ENCODE results near the gene DOK7. TPM values are rescaled to one million over a fixed set of nuclear protein-coding genes. Genes with fewer than 3 reads are reported as not detected.

The DOK7 gene
- total and polyA plus RNA-seq, 2 donors (not counting 3 experiments of a cell fraction or from before 2014, with no cell fraction given), result not detected

DNA sequence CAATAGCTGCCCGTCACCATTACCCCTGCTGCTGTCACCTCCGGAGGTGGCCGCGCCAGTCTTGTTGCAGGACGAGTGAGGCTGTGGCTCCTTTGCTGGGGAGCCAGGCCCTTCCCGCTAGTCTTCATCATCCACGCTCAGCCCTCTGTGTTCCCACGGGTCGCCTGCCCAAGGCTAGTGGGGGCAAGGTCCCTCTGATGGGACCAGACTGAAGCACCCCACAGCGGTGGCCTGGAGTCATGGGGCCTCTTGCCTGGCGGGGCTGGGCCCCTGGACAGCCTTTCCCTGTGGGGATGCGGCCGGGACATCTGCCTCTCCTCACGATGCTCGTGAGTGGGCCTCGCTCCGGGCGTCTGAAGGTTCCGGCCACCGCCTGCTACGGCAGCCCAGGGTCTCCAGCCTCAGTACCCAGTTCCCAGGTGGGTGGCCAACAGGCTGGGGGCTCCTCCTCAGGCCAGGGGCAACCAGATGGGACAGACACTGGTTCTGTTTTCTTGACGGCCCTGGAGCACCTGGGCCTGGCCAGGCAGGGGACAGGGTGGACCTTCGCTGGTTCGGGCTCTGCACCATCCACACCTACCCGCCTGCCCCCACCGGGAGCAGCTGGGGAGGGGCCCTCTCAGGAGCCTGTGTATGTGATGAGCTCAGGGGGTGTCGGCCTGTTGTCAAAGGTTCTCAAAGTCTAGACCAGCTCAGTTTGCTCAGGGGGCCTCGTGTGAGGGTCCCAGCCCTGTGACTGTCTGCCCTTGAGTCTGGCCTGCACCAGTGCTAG is 32.3 kb downstream of the DOK7 start:
- Histone ChIP-seq H3K9me1 (replicated peaks; ENCODE audit: control insufficient read depth, extremely low read depth, insufficient read depth, low read length) (no peaks in the 10 kb centered on the region), H3K4me1 (ENCODE audit: control insufficient read depth, extremely low read depth, insufficient read depth, low read length) (no peaks in the 10 kb centered on the region), H3K9ac (replicated peaks; ENCODE audit: extremely low read depth, insufficient read depth, low read length) (no peak overlapping the region), H4K20me1 (replicated peaks; ENCODE audit: control insufficient read depth, extremely low read depth, insufficient read depth, low read length) (no peaks in the 10 kb centered on the region), H3K79me2 (ENCODE audit: control insufficient read depth, insufficient read depth, low read length) (no peaks in the 10 kb centered on the region), H3K4me3 (replicated peaks in 1 of 3; ENCODE audit: insufficient read depth in 1 of 3, low read depth in 1 of 3, low read length in 3 of 3) (no peak overlapping the region), H3K27me3 (ENCODE audit: control insufficient read depth in 2 of 2, insufficient read depth in 2 of 2, low read length in 2 of 2) (peaks cover 2 to 7% of the 10 kb centered on the region in 2 experiments), H3K36me3 (ENCODE audit: control insufficient read depth in 2 of 2, extremely low read depth in 1 of 2, insufficient read depth in 2 of 2, low read length in 2 of 2) (no peaks in the 10 kb centered on the region), H3K27ac (ENCODE audit: insufficient read depth, low read depth, low read length) (no peak overlapping the region), H3K9me3 (replicated peaks; ENCODE audit: control insufficient read depth, insufficient read depth, low read length) (no peaks in the 10 kb centered on the region), H3K4me2 (ENCODE audit: insufficient read depth, low read length) (no peak overlapping the region), H2AFZ (ENCODE audit: low read depth, low read length) (no peak overlapping the region)
- intact Hi-C loops (cut with micrococcal nuclease) (no loop called here), dilution Hi-C loops (cut with MboI; ENCODE audit: extremely low pct_ligation_motif_present, low sequenced_read_pairs) (no loop called here)
- no peak for TF ChIP-seq MYC (IDR thresholded peaks at IDR 0.05; ENCODE audit: low read depth, low read length)
- no peak for TF ChIP-seq FOS (IDR thresholded peaks at IDR 0.05; ENCODE audit: borderline replicate concordance, insufficient read depth, low read length)
- TF ChIP-seq, protein P1, sequence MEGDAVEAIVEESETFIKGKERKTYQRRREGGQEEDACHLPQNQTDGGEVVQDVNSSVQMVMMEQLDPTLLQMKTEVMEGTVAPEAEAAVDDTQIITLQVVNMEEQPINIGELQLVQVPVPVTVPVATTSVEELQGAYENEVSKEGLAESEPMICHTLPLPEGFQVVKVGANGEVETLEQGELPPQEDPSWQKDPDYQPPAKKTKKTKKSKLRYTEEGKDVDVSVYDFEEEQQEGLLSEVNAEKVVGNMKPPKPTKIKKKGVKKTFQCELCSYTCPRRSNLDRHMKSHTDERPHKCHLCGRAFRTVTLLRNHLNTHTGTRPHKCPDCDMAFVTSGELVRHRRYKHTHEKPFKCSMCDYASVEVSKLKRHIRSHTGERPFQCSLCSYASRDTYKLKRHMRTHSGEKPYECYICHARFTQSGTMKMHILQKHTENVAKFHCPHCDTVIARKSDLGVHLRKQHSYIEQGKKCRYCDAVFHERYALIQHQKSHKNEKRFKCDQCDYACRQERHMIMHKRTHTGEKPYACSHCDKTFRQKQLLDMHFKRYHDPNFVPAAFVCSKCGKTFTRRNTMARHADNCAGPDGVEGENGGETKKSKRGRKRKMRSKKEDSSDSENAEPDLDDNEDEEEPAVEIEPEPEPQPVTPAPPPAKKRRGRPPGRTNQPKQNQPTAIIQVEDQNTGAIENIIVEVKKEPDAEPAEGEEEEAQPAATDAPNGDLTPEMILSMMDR (IDR thresholded peaks at IDR 0.05; ENCODE audit: extremely low read depth in 1 of 2, insufficient read depth in 1 of 2, low read depth in 1 of 2, low read length in 2 of 2), result no peak
- TF ChIP-seq, protein P2, sequence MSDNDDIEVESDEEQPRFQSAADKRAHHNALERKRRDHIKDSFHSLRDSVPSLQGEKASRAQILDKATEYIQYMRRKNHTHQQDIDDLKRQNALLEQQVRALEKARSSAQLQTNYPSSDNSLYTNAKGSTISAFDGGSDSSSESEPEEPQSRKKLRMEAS (IDR thresholded peaks at IDR 0.05; ENCODE audit: insufficient read depth, insufficient read length), result no peak
- no peak for TF ChIP-seq GATA2 (IDR thresholded peaks at IDR 0.05; ENCODE audit: insufficient read depth, insufficient read length, low read depth, low read length)
- TF ChIP-seq JUN (IDR thresholded peaks at IDR 0.05; ENCODE audit: borderline replicate concordance, insufficient read depth, insufficient read length, low read depth), result no peak
- no peak for TF ChIP-seq POLR2AphosphoS5 (IDR thresholded peaks at IDR 0.05; ENCODE audit: insufficient read depth, low read depth, low read length)
- no peak for TF ChIP-seq EZH2 (IDR thresholded peaks at IDR 0.05; ENCODE audit: borderline replicate concordance, low read depth, low read length, severe bottlenecking)
- no peak for TF ChIP-seq POLR2A (IDR thresholded peaks at IDR 0.05; ENCODE audit: low read depth, low read length)
- DNase-seq (ENCODE audit: low read depth, low spot score) (no peak), FAIRE-seq (no peak)
- CTCF ChIA-PET, result no interaction called here
- POLR2A ChIA-PET, result no interaction called here
- no TSS peak for BruUV-seq (replicated peaks)

Measured in endothelial cell of umbilical vein (primary cell).